Heart left ventricle (tissue), 16 donors: ENCODE measurements around the gene MGLL. TPM values are rescaled to one million over a fixed set of nuclear protein-coding genes. Genes with fewer than 3 reads are reported as not detected.

Experiments used
- ATAC-seq, 4 donors: fragments of 200-7000 bp; cut with Tn5 transposase; one replicate each; pipeline ENCODE4 v1.9.1; 2020 to 2022; ENCODE audit warnings: moderate library complexity in 4 of 4, mild to moderate bottlenecking in 3 of 4, moderate number of reproducible peaks in 1 of 4
- DNase-seq, 5 donors: peaks; one replicate each; pipeline ENCODE4 v3.0.0-alpha.2; 2020
- H3K27ac ChIP-seq, 12 donors: fragments of 200-600 bp; sonication (generic) in 4 of 12; one replicate each; pipeline versions ENCODE4 v1.5.0 to v1.8.0; 2016 to 2022; ENCODE audit warnings: mild to moderate bottlenecking in 2 of 12
- H3K27me3 ChIP-seq, 9 donors: fragments of 200-600 bp; sonication (generic) in 2 of 9; one replicate each; pipeline versions ENCODE4 v1.5.1 to v1.8.0; 2016 to 2022; ENCODE audit warnings: mild to moderate bottlenecking in 3 of 9
- H3K36me3 ChIP-seq, 9 donors: fragments of 200-600 bp; sonication (generic) in 2 of 9; one replicate each; pipeline versions ENCODE4 v1.5.0 to v1.8.0; 2018 to 2022; ENCODE audit warnings: mild to moderate bottlenecking in 2 of 9
- H3K4me1 ChIP-seq, 12 donors: fragments of 200-600 bp; sonication (generic) in 4 of 12; one replicate each; pipeline versions ENCODE4 v1.5.0 to v1.8.0; 2016 to 2022; ENCODE audit warnings: mild to moderate bottlenecking in 3 of 12
- H3K4me3 ChIP-seq, 12 donors: fragments of 200-600 bp; sonication (generic) in 4 of 12; one replicate each; pipeline versions ENCODE4 v1.5.0 to v1.8.0; 2017 to 2022; ENCODE audit warnings: mild to moderate bottlenecking in 9 of 12, moderate library complexity in 4 of 12
- H3K9me3 ChIP-seq, 12 donors: fragments of 200-600 bp; sonication (generic) in 4 of 12; one replicate each; pipeline versions ENCODE4 v1.5.0 to v1.8.0; 2016 to 2022; ENCODE audit warnings: mild to moderate bottlenecking in 1 of 12
- POLR2A ChIP-seq, 2 donors: fragments of 450-650 bp; IDR thresholded peaks; one replicate each; pipeline ENCODE4 v1.6.1; 2017; ENCODE audit warnings: antibody characterized with exemption in 2 of 2, mild to moderate bottlenecking in 2 of 2, moderate library complexity in 2 of 2
- WGBS, 4 donors: extraction: QIAGEN DNeasy Blood & Tissue Kit in 2 of 4; methylation state at CpG; one replicate each; pipeline versions ENCODE4 v1.1.5 to v1.1.7; 2013 to 2018; 5-methylcytosine and 5-hydroxymethylcytosine counted together
- intact Hi-C, 10 donors: fragments of 100-400 bp; cut with DNase I; formaldehyde crosslinking; loops; one replicate each; pipeline versions ENCODE4 v1.11.1 to v1.14.2; 2022
- polyA plus RNA-seq, 2 donors: library from polyadenylated mRNA; stranded (reverse); fragments of 200-250 nt; gene quantifications; one replicate each; pipeline ENCODE4 v1.2.3, GENCODE V29; 2013
- total RNA-seq, 9 donors: library from RNA; depleted of rRNA in 2 of 9; stranded (reverse); fragments of >200 nt in 2 of 9; fragmentation: NEBNext Ultra II Directional in 3 of 9; extraction: Animal tissue kit (Norgen Biotek cat#: 25700) in 3 of 9; gene quantifications; one replicate each; pipeline versions ENCODE4 v1.1.0 to v1.2.4, GENCODE V29; 2016 to 2023
- TF ChIP-seq, protein P1 (sequence below), 12 donors: fragments of 200-600 bp; sonication (generic) in 4 of 12; IDR thresholded peaks; one replicate each; pipeline versions ENCODE4 v1.5.0 to v1.8.0; 2018 to 2022; ENCODE audit warnings: antibody characterized with exemption in 12 of 12, mild to moderate bottlenecking in 5 of 12
- donor health status: ischemic (EF 13 %, LVEDD 7.1; RV severe dilation, severe dysfunction).
- donor health status: healthy with polysubstance abuse.
- donor health status: DM: no; HTN: yes; CAD: no.
- donor health status: DM: no; HTN: no; CAD: no.
- donor health status: ischemic (EF 25% LVEDD 6.9; RV normal size, moderate dysfunction).
- donor health status: ischemic (EF 25% LVEDD 5.7; RV mildly dilated, moderate dysfunction).
- donor health status: healthy.
- donor health status: DM: yes; HTN: yes; CAD: no.
- donor health status: ischemic (EF 35%, LVEDD 5.7; RV mildly dilated, moderate dysfunction).
- donor health status: nonischemic (EF 11% LVEDD 7.7; RV severe dilation, severe dysfunction).
- donor health status: DM: yes; HTN: yes; CAD: no.
- donor health status: PGD.
- donor health status: ischemic (EF 29% LVEDD 5.4; RV normal size, mild dysfunction).
- donor health status: nonischemic (EF 23%, LVEDD 6.1; RV moderate dilation, normal function).

The MGLL gene
- total and polyA plus RNA-seq, 11 donors: 38.5 to 119 (median 78.9) TPM

DNA sequence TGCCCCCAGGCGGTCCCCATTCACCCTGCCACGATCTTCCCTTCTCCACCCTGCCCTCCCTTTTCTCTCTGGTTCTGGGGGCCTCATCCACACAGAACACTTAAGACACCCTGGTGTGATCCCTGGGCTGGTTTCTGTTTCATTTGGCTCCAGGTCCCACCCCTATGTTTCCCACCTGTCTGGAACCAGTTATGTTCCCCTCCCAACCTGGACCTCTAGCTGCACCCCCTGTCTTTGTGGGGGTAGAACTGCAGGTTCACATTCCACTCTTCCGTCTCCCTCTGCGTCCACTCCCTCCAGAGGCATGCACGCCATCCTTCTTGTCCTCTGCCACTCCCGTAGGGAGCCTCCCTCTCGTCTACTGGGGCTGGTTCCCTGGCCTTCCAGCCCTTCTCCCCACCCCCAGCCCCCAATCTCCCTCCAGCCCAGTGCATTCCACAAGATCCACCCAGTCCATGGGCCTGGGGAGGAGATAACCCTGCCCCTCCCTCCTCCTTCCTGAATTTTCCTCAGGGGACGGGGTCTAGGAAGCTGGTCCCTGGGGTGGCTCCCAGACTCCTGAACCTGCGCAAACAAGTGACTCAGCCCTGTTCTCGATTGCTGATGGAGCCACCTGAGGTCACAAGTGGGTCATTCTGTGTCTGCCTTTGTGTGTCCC lies 75.8 kb downstream of the MGLL start:
- Histone ChIP-seq H3K36me3 (peaks cover 0 to 11% (median 0%) of the 10 kb centered on the region in 9 donors), H3K9me3 (no peaks in the 10 kb centered on the region), H3K27me3 (no peaks in the 10 kb centered on the region), H3K27ac (peak overlapping the region; percentile 63 to 95 (median 88)), H3K4me3 (no peak overlapping the region), H3K4me1 (peaks cover 12 to 100% (median 82%) of the 10 kb centered on the region in 12 donors)
- ATAC-seq (peak; percentile 47 to 70 (median 58)), DNase-seq (peak in 4 of 5 donors; percentile 62 to 69 (median 66))
- TF ChIP-seq POLR2A (IDR thresholded peaks at IDR 0.05): no peak
- TF ChIP-seq, protein P1, sequence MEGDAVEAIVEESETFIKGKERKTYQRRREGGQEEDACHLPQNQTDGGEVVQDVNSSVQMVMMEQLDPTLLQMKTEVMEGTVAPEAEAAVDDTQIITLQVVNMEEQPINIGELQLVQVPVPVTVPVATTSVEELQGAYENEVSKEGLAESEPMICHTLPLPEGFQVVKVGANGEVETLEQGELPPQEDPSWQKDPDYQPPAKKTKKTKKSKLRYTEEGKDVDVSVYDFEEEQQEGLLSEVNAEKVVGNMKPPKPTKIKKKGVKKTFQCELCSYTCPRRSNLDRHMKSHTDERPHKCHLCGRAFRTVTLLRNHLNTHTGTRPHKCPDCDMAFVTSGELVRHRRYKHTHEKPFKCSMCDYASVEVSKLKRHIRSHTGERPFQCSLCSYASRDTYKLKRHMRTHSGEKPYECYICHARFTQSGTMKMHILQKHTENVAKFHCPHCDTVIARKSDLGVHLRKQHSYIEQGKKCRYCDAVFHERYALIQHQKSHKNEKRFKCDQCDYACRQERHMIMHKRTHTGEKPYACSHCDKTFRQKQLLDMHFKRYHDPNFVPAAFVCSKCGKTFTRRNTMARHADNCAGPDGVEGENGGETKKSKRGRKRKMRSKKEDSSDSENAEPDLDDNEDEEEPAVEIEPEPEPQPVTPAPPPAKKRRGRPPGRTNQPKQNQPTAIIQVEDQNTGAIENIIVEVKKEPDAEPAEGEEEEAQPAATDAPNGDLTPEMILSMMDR (IDR thresholded peaks at IDR 0.05): peak in 10 of 12 donors; percentile 14 to 47 (median 28)
- intact Hi-C loops: loop anchor here in 7 of 10 donors (1.0 to 10.0 kb wide), 7 partner anchors 44 to 76 kb away; partner anchors contain the start of gene MGLL (in 3 of the 7)
- WGBS, 4 donors: 56 to 75% (median 63%) methylated on average over 10 of the region's 10 CpGs

DNA sequence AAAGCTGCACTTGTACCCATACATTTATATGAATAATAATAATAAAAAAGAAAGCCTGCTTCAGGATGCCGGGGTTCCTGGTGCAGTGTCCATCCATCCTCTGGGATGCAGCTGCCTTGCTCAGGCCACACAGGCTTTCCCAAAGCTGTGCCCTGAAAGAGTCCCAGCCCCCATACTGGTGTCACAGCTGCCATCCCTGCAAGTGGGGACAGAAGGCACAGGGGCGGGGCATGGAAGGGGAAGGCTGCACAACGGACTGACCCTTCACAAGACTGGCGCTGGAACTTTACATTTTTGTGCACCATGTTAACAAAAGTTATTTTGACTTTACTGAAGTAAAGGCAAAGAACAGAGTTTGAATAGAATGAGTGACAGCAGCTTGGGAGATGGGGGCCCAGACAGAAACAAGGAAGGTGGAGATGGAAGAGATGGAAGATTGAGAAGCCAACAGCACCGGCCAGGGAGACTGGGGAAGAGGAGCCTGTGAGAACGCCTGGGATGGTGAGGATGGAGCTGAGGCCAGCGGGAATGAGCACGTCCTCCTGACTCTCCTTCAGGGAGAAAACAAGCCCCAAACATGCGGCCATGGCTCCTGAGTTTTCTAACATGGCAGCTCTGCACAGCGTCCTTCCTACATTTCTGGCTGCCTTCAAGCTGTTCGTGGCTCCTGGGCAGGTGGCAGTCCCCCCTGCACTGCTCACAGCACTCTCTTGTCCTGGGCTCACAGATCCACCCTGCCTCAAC lies 76.5 kb downstream of the MGLL start:
- Histone ChIP-seq H3K9me3 (no peaks in the 10 kb centered on the region), H3K27ac (peak overlapping the region; percentile 63 to 95 (median 88)), H3K4me1 (peaks cover 13 to 100% (median 84%) of the 10 kb centered on the region in 12 donors), H3K36me3 (peaks cover 0 to 11% (median 0%) of the 10 kb centered on the region in 9 donors), H3K4me3 (no peak overlapping the region), H3K27me3 (no peaks in the 10 kb centered on the region)
- ATAC-seq (no peak), DNase-seq (no peak)
- 83 to 91% (median 86%) methylated on average over 10 to 11 of the region's 11 CpGs for WGBS, 4 donors
- TF ChIP-seq POLR2A (IDR thresholded peaks at IDR 0.05): no peak
- TF ChIP-seq, protein P1 (IDR thresholded peaks at IDR 0.05): no peak
- intact Hi-C loops: loop anchor here in 8 of 10 donors (1.0 to 10.0 kb wide), 8 partner anchors 44 to 76 kb away; partner anchors contain the start of gene MGLL (in 3 of the 8)

DNA sequence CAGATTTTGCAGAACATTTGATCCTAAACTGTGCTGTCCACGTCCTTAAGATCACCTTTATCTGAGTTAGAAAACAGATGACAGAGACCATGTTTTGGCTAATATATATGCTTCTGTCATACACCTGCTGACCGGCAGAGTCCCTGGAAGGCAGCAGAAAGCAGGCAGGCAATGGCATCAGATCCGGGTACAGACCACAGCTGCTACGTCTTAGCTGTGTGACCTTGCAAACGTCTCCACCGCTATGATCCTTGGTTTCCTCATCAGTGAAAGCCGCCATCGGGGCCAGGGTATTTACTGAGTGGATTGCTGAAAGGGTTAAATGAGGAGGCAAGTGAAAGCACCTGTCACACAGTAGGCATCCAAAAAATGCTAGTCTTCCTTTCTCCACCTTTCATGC lies 77.4 kb downstream of the MGLL start:
- Histone ChIP-seq H3K4me1 (peaks cover 14 to 100% (median 83%) of the 10 kb centered on the region in 12 donors), H3K36me3 (peaks cover 0 to 11% (median 0%) of the 10 kb centered on the region in 9 donors), H3K27me3 (no peaks in the 10 kb centered on the region), H3K9me3 (no peaks in the 10 kb centered on the region), H3K27ac (peak overlapping the region; percentile 46 to 95 (median 87)), H3K4me3 (no peak overlapping the region)
- TF ChIP-seq, protein P1 (IDR thresholded peaks at IDR 0.05): no peak
- TF ChIP-seq POLR2A (IDR thresholded peaks at IDR 0.05): no peak
- WGBS, 4 donors: 55 to 70% (median 61%) methylated on average over 8 of the region's 8 CpGs
- intact Hi-C loops: loop anchor here in 7 of 10 donors (2.0 to 10.0 kb wide), 6 partner anchors 43 to 77 kb away; partner anchors contain the start of gene MGLL (in 3 of the 7)
- no peak for ATAC-seq
- no peak for DNase-seq
